ENCODE results near the gene MVD.

MVD gene

GRCh38 chr16:88630433-88630832 lies 32.5 kb downstream of the MVD start:
- no peaks in the 10 kb centered on the region for H3K36me3 ChIP-seq (ENCODE audit: control insufficient read depth, insufficient read depth, low read length)
- H3K79me2 ChIP-seq, result no peaks in the 10 kb centered on the region

GRCh38 chr16:88629835-88630234 lies 33.1 kb downstream of the MVD start:
- no peaks in the 10 kb centered on the region for H3K36me3 ChIP-seq (ENCODE audit: control insufficient read depth, insufficient read depth, low read length)
- no peak for TF ChIP-seq CTCF (IDR thresholded peaks at IDR 0.05)
- H3K27me3 ChIP-seq (ENCODE audit: control insufficient read depth, insufficient read depth, low read length), result no peaks in the 10 kb centered on the region
- no peak overlapping the region for H2AFZ ChIP-seq
- no peak overlapping the region for H3K4me2 ChIP-seq (ENCODE audit: low read length)
- no peak overlapping the region for H3K9ac ChIP-seq
- no peak overlapping the region for H3K27ac ChIP-seq
- H3K79me2 ChIP-seq, result no peaks in the 10 kb centered on the region
- H3K4me3 ChIP-seq (ENCODE audit: low read depth, low read length), result no peak overlapping the region
- H3K4me1 ChIP-seq, result no peaks in the 10 kb centered on the region
- no peaks in the 10 kb centered on the region for H3K9me3 ChIP-seq (ENCODE audit: control insufficient read depth, low read length)

More at GRCh38 chr16:88630433-88630832, 32.5 kb downstream of the MVD start:
- no peak overlapping the region for H3K9ac ChIP-seq
- no peaks in the 10 kb centered on the region for H3K27me3 ChIP-seq (ENCODE audit: control insufficient read depth, insufficient read depth, low read length)
- TF ChIP-seq CTCF (IDR thresholded peaks at IDR 0.05), result no peak
- H3K4me1 ChIP-seq, result no peaks in the 10 kb centered on the region
- no peak overlapping the region for H2AFZ ChIP-seq
- H3K9me3 ChIP-seq (ENCODE audit: control insufficient read depth, low read length), result no peaks in the 10 kb centered on the region
- H3K4me3 ChIP-seq (ENCODE audit: low read depth, low read length), result no peak overlapping the region
- H3K4me2 ChIP-seq (ENCODE audit: low read length), result no peak overlapping the region
- H3K27ac ChIP-seq, result no peak overlapping the region

GRCh38 chr16:88628512-88628974 lies 34.3 kb downstream of the MVD start:
- Histone ChIP-seq H2AFZ (no peak overlapping the region), H3K4me1 (no peaks in the 10 kb centered on the region), H3K36me3 (ENCODE audit: control insufficient read depth, insufficient read depth, low read length) (no peaks in the 10 kb centered on the region), H3K27me3 (ENCODE audit: control insufficient read depth, insufficient read depth, low read length) (no peaks in the 10 kb centered on the region), H3K4me3 (ENCODE audit: low read depth, low read length) (no peak overlapping the region), H3K4me2 (ENCODE audit: low read length) (no peak overlapping the region), H3K9me3 (ENCODE audit: control insufficient read depth, low read length) (no peaks in the 10 kb centered on the region), H3K9ac (no peak overlapping the region), H3K27ac (no peak overlapping the region), H3K79me2 (no peaks in the 10 kb centered on the region)
- TF ChIP-seq CTCF (IDR thresholded peaks at IDR 0.05), result peak; percentile 16

DNA sequence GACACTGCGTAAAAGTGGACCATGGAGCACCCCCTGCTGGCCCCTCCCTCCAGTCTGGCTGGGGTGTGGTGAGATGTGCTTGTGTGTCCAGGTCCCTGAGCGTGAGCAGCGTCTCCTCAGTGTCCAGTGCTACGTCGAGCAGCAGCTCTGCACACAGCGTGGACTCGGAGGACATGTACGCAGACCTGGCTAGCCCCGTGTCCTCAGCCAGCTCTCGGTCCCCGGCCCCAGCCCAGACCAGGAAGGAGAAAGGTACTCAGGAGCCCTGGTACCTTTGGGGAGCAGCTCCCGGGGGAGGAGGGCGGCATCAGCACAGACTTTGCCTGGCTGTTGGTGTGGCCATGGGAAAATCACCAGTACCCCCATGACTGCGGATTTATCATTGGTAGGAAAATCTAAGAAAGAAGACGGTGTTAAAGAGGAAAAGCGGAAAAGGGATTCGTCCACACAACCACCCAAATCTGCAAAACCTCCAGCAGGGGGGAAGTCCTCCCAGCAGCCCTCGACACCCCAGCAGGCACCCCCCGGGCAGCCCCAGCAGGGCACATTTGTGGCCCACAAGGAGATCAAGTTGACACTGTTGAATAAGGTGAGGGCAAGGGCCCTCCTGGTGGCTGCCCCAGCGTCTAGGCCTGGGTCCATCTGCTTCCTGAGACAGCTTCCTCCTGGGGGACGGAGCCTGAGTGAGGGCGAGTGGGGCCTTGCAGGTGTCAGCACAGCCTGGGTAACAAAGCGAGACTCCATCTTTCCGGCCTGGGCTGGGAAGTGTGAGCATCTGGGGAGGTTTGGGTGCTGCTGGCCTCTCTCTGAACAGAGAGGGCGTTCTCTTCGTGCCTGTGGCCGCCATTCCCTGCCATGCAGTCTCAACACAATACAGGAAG lies 35.1 kb downstream of the MVD start:
- no peak for TF ChIP-seq CTCF (IDR thresholded peaks at IDR 0.05)
- H3K4me2 ChIP-seq (ENCODE audit: low read length), result no peak overlapping the region
- H3K9me3 ChIP-seq (ENCODE audit: control insufficient read depth, low read length), result no peaks in the 10 kb centered on the region
- H3K27me3 ChIP-seq (ENCODE audit: control insufficient read depth, insufficient read depth, low read length), result no peaks in the 10 kb centered on the region
- H3K36me3 ChIP-seq (ENCODE audit: control insufficient read depth, insufficient read depth, low read length), result no peaks in the 10 kb centered on the region
- H3K9ac ChIP-seq, result no peak overlapping the region
- H3K27ac ChIP-seq, result no peak overlapping the region
- H2AFZ ChIP-seq, result no peak overlapping the region
- H3K4me1 ChIP-seq, result no peaks in the 10 kb centered on the region
- H3K79me2 ChIP-seq, result no peaks in the 10 kb centered on the region
- H3K4me3 ChIP-seq (ENCODE audit: low read depth, low read length), result no peak overlapping the region

DNA sequence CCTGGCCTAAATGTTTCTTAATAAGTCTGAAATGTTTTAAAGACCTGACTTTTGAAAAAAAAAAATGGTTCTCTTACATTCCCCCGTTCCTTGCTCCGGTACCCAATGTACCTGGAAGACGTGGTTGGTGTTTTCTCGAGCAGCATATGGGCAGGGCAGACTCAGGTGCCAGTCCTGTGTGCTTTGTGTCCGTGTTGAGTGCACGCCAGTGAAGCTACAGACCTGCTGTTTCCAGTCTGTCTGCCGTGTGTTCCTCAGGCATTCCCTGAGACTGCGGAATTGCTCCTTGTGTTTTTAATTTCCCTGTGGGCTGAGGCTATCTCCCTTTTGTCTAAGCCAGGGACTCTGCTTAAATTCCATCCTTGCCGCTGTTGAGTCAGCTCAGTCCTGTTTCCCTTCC lies 36.2 kb downstream of the MVD start:
- H3K9me3 ChIP-seq (ENCODE audit: control insufficient read depth, low read length), result no peaks in the 10 kb centered on the region
- no peak overlapping the region for H3K4me3 ChIP-seq (ENCODE audit: low read depth, low read length)
- no peaks in the 10 kb centered on the region for H3K36me3 ChIP-seq (ENCODE audit: control insufficient read depth, insufficient read depth, low read length)
- H3K79me2 ChIP-seq, result peaks cover 2% of the 10 kb centered on the region
- H3K9ac ChIP-seq, result no peak overlapping the region
- H2AFZ ChIP-seq, result no peak overlapping the region
- no peaks in the 10 kb centered on the region for H3K27me3 ChIP-seq (ENCODE audit: control insufficient read depth, insufficient read depth, low read length)
- H3K4me2 ChIP-seq (ENCODE audit: low read length), result no peak overlapping the region
- no peak overlapping the region for H3K27ac ChIP-seq
- H3K4me1 ChIP-seq, result no peaks in the 10 kb centered on the region
- no peak for TF ChIP-seq CTCF (IDR thresholded peaks at IDR 0.05)
